K562 (cell line): ENCODE results near the gene SYNM. TPM values are rescaled to one million over a fixed set of nuclear protein-coding genes. Genes with fewer than 3 reads are reported as not detected.

Source experiments
- ATAC-seq: fragments of 200-7000 bp; cut with Tn5 transposase; 3 replicates; pipeline ENCODE4 v1.9.1; 2020; ENCODE audit warnings: moderate library complexity
- Bru-seq: library from RNA; stranded (reverse); fragments of 400-500 nt; gene quantifications from one replicate; lab custom pipeline; 2021; lab: Mats Ljungman, UMichigan
- BruChase-seq, 2 experiments: library from RNA; stranded (reverse); fragments of 400-500 nt; gene quantifications; one replicate each; lab custom pipeline; 2021; lab: Mats Ljungman, UMichigan
- BruUV-seq: library from RNA; stranded (reverse); fragments of 400-500 nt; replicated peaks from 2 replicates; lab custom pipeline; 2021; lab: Mats Ljungman, UMichigan
- CTCF ChIA-PET: fragments of 300-600 bp; formaldehyde crosslinking; extraction: SDS; loops from one replicate; lab custom pipeline; 2021; ENCODE audit warnings: low intra/inter-chr PET ratio; lab: Yijun Ruan, JAX
- POLR2A ChIA-PET: fragments of 300-600, 350-650 bp; sonication (Branson Sonifier 250); formaldehyde crosslinking; extraction: SDS; loops from one replicate; lab custom pipeline; 2021; ENCODE audit warnings: antibody characterized with exemption, inconsistent platforms; lab: Yijun Ruan, JAX
- DNase-seq, 4 experiments: peaks; one replicate each; pipeline versions ENCODE4 v3.0.0 to v3.0.0-alpha.2; 2011 to 2018; ENCODE audit warnings: low spot score in 3 of 4, mixed read lengths in 3 of 4; ENCODE audit errors: extremely low read depth in 1 of 4
- FAIRE-seq: peaks from 2 replicates; lab custom pipeline; 2011; peaks lifted over from hg19 to GRCh38; lab: Jason Lieb, UNC
- H2AFZ ChIP-seq: 2 replicates; pipeline ENCODE4 v1.6.0; 2011; ENCODE audit warnings: low read depth, low read length, control low read depth, inconsistent platforms
- H3K27ac ChIP-seq: fragments of 200-600 bp; 3 replicates; pipeline ENCODE4 v1.8.0; 2011; ENCODE audit warnings: low read depth, mild to moderate bottlenecking, control low read depth, inconsistent platforms, low read length, moderate library complexity, mixed read lengths; ENCODE audit errors: extremely low read depth
- H3K27me3 ChIP-seq, 2 experiments: fragments of 300-600 bp in 1 of 2; 2 replicates in 1 of 2; 3 replicates in 1 of 2; pipeline versions ENCODE4 v1.6.0 to v1.8.0; 2011; ENCODE audit warnings: inconsistent platforms in 2 of 2, low read length in 2 of 2, mild to moderate bottlenecking in 1 of 2, mixed read lengths in 1 of 2, moderate library complexity in 1 of 2; ENCODE audit not compliant: control insufficient read depth in 2 of 2, insufficient read depth in 2 of 2
- H3K36me3 ChIP-seq: fragments of 300-600 bp; 3 replicates; pipeline ENCODE4 v1.8.0; 2011; ENCODE audit warnings: mild to moderate bottlenecking, low read length, inconsistent platforms; ENCODE audit not compliant: control insufficient read depth, insufficient read depth
- H3K4me1 ChIP-seq, 2 experiments: fragments of 200-600 bp in 1 of 2; replicated peaks in 1 of 2; 2 replicates in 1 of 2; 3 replicates in 1 of 2; pipeline versions ENCODE4 v1.5.1 to v1.8.0; 2011; ENCODE audit warnings: inconsistent platforms in 2 of 2, low read length in 2 of 2, mild to moderate bottlenecking in 1 of 2, mixed read lengths in 1 of 2, moderate library complexity in 1 of 2; ENCODE audit not compliant: control insufficient read depth in 2 of 2, insufficient read depth in 2 of 2
- H3K4me2 ChIP-seq: 2 replicates; pipeline ENCODE4 v1.6.1; 2011; ENCODE audit warnings: low read length, control low read depth, inconsistent platforms, mixed read lengths; ENCODE audit not compliant: insufficient read depth
- H3K4me3 ChIP-seq: fragments of 200-600 bp; sonication (generic), shearing (Covaris generic); 2 replicates; pipeline ENCODE4 v1.5.1; 2016; ENCODE audit warnings: control low read depth, inconsistent platforms
- H3K79me2 ChIP-seq: fragments of 200-600 bp; 3 replicates; pipeline ENCODE4 v1.8.0; 2011; ENCODE audit warnings: low read length, inconsistent platforms; ENCODE audit not compliant: control insufficient read depth, insufficient read depth
- H3K9ac ChIP-seq, 2 experiments: 2 replicates each; pipeline versions ENCODE4 v1.6.0 to v1.6.1; 2011; ENCODE audit warnings: low read depth in 2 of 2, low read length in 2 of 2, control low read depth in 1 of 2, inconsistent platforms in 1 of 2, mild to moderate bottlenecking in 1 of 2, mixed read lengths in 1 of 2; ENCODE audit not compliant: insufficient read depth in 1 of 2
- H3K9me1 ChIP-seq: one replicate; pipeline ENCODE4 v1.6.0; 2011; ENCODE audit warnings: inconsistent platforms, mild to moderate bottlenecking, low read length, moderate library complexity; ENCODE audit not compliant: control insufficient read depth, insufficient read depth
- H3K9me3 ChIP-seq: replicated peaks from 2 replicates; pipeline ENCODE4 v1.5.1; 2011; ENCODE audit warnings: low read depth, low read length, inconsistent platforms; ENCODE audit not compliant: control insufficient read depth, insufficient read depth
- H4K20me1 ChIP-seq: replicated peaks from 2 replicates; pipeline ENCODE4 v1.6.1; 2011; ENCODE audit warnings: low read length, inconsistent platforms, mixed read lengths; ENCODE audit not compliant: control insufficient read depth, insufficient read depth
- CTCF ChIP-seq, 3 experiments: IDR thresholded peaks in 2 of 3; conservative IDR thresholded peaks in 1 of 3; 2 replicates each; pipeline ENCODE4 v1.5.1; 2011 to 2012; ENCODE audit warnings: low read length in 3 of 3, mild to moderate bottlenecking in 3 of 3, control low read depth in 2 of 3, improper control_type of control experiment in 1 of 3, inconsistent platforms in 1 of 3, low read depth in 1 of 3, mixed read lengths in 1 of 3, moderate library complexity in 1 of 3; ENCODE audit not compliant: insufficient read depth in 2 of 3
- GATA2 ChIP-seq: sonication (generic); formaldehyde crosslinking; IDR thresholded peaks from 2 replicates; pipeline ENCODE4 v1.4.0; 2020; ENCODE audit warnings: mild to moderate bottlenecking, missing genetic modification reagents
- NFIC ChIP-seq: fragments of 450-650 bp; IDR thresholded peaks from 2 replicates; pipeline ENCODE4 v1.6.1; 2017; ENCODE audit warnings: mild to moderate bottlenecking, inconsistent platforms
- SMC3 ChIP-seq: conservative IDR thresholded peaks from 2 replicates; pipeline ENCODE4 v1.6.1; 2011; ENCODE audit warnings: low read depth, low read length, improper control_type of control experiment; ENCODE audit not compliant: insufficient read depth
- WGBS: fragments of 100-300 bp; shearing (Covaris generic); methylation state at CpG from one replicate; pipeline ENCODE4 v1.1.6; 2016; ENCODE audit warnings: low coverage, mixed read lengths; ENCODE audit not compliant: insufficient coverage; ENCODE audit errors: missing lambda C conversion rate; 5-methylcytosine and 5-hydroxymethylcytosine counted together
- in situ Hi-C: fragments of 300-500 bp; cut with MboI; formaldehyde crosslinking; loops from 4 replicates; pipeline ENCODE4 v1.15.0; 2018; ENCODE audit warnings: inconsistent platforms, mixed read lengths
- intact Hi-C: fragments of 100-400 bp; cut with micrococcal nuclease; formaldehyde crosslinking; loops from 2 replicates; pipeline ENCODE4 v1.14.2; 2022
- long read RNA-seq, 3 experiments: library from polyadenylated mRNA in 2 of 3; library from RNA in 1 of 3; unstranded in 2 of 3; stranded (forward) in 1 of 3; transcript quantifications; one replicate each; pipeline ENCODE4 v2.0.0, GENCODE V29; 2019 to 2022
- polyA minus RNA-seq, 3 experiments: library from RNA; depleted of rRNA, polyadenylated mRNA; stranded (reverse); fragments of >200 nt; gene quantifications; 2 replicates each; pipeline ENCODE4 v1.2.3, GENCODE V29; 2011
- polyA plus RNA-seq, 8 experiments: library from polyadenylated mRNA; depleted of rRNA in 4 of 8; stranded (reverse) in 5 of 8; unstranded in 3 of 8; fragments of >200 nt; fragmentation: Nextera tagmentation in 2 of 8; fragmentation: Illumina TruSeq in 1 of 8; extraction: Ambion mirVana in 2 of 8; extraction: Trizol in 1 of 8; gene quantifications; 2 replicates each; pipeline versions ENCODE4 v1.2.1 to v1.2.3, GENCODE V29; 2011 to 2014; ENCODE audit warnings: inconsistent platforms in 1 of 8, missing spikeins in 1 of 8
- total RNA-seq, 7 experiments: library from RNA; depleted of rRNA in 6 of 7; stranded (reverse); fragments of >200 nt in 6 of 7; fragmentation: Illumina TruSeq in 2 of 7; extraction: Trizol in 2 of 7; gene quantifications; 2 replicates each; pipeline versions ENCODE4 v1.2.1 to v1.2.3, GENCODE V29; 2011 to 2021; ENCODE audit warnings: low replicate concordance in 1 of 7

Gene SYNM
- total RNA-seq (2011; cell fraction: chromatin; rRNA removed; ENCODE audit: low replicate concordance): 0.11 and 0.16 TPM in 2 replicates
- total RNA-seq (2011; cell fraction: nucleolus; rRNA removed): 0.13 and 0.17 TPM in 2 replicates
- 0.22 and 0.23 TPM in 2 replicates for total RNA-seq (2011; cell fraction: nucleoplasm; rRNA removed)
- total RNA-seq (2014; rRNA removed): 0.09 and 0.12 TPM in 2 replicates
- 0.16 and 0.18 TPM in 2 replicates for total RNA-seq (2014; rRNA removed; fragmentation: Illumina TruSeq; extraction: Trizol)
- 0.30 and 0.33 TPM in 2 replicates for total RNA-seq (2015; rRNA removed; fragmentation: Illumina TruSeq; extraction: Trizol)
- total RNA-seq (2021): 0.18 TPM in 2 replicates
- polyA plus RNA-seq (2011; rRNA removed): 0.08 TPM in 1 of 2 replicates, not detected in the other
- 0.01 and 0.06 TPM in 2 replicates for polyA plus RNA-seq (2011; cell fraction: cytosol; rRNA removed)
- polyA plus RNA-seq (2011; cell fraction: nucleus; rRNA removed): 0.06 and 0.58 TPM in 2 replicates
- polyA plus RNA-seq (2012): 0.27 and 0.43 TPM in 2 replicates
- 0.13 and 0.21 TPM in 2 replicates for polyA plus RNA-seq (2014; fragmentation: Illumina TruSeq; extraction: Trizol)
- polyA plus RNA-seq (2014; fragmentation: Nextera tagmentation; extraction: Ambion mirVana): under 1 TPM; 0.01 TPM
- 0.18 and 0.42 TPM in 2 replicates for polyA plus RNA-seq (2014; rRNA removed)
- 0.04 TPM in 1 of 2 replicates, not detected in the other for polyA minus RNA-seq (2011; rRNA and poly(A)+ RNA removed)
- 0.10 and 0.36 TPM in 2 replicates for polyA minus RNA-seq (2011; cell fraction: cytosol; rRNA and poly(A)+ RNA removed)
- 0.13 TPM in 1 of 2 replicates, not detected in the other for polyA minus RNA-seq (2011; cell fraction: nucleus; rRNA and poly(A)+ RNA removed)
- Bru-seq, nascent RNA: percentile 32 among the genes with signal in this experiment
- percentile 27 among the genes with signal in this experiment for BruChase-seq, experiment 1, labeled RNA remaining after a 2-hour chase
- BruChase-seq, experiment 2, labeled RNA remaining after a 6-hour chase: percentile 29 among the genes with signal in this experiment
- long read RNA-seq, experiment 1: 0 reads
- long read RNA-seq, experiment 2: 0 reads
- long read RNA-seq, experiment 3: 0 reads

- peaks cover 4 to 34% of the 10 kb centered on the region in 2 experiments; a peak in 3 of 5 replicates for H3K27me3 ChIP-seq
- H3K4me1 ChIP-seq: peaks cover 0 to 17% of the 10 kb centered on the region in 2 experiments; a peak in 2 of 5 replicates
- H4K20me1 ChIP-seq: no peaks in the 10 kb centered on the region
- in situ Hi-C loops (loop anchor here (5.0 kb wide), 1 partner anchor 107 kb away; no protein-coding TSS in a partner anchor), intact Hi-C loops (loop anchor here (1.0 to 5.0 kb wide), 2 partner anchors 52 to 108 kb away; no protein-coding TSS in a partner anchor)
- WGBS: 43% methylated on average over 24 of the region's 91 CpGs
- no peak within 1 kb of the TSS for H2AFZ ChIP-seq
- H3K4me3 ChIP-seq: peak within 1 kb of the TSS; percentile 8; the same call in 1 of the 2 replicates
- H3K27ac ChIP-seq: no peak within 1 kb of the TSS
- H3K36me3 ChIP-seq: no peaks in the 10 kb centered on the region
- H3K79me2 ChIP-seq: no peaks in the 10 kb centered on the region
- H3K9me3 ChIP-seq: no peaks in the 10 kb centered on the region
- ChIA-PET CTCF (interaction anchor here (0.6 to 2.8 kb wide), 2 partner anchors 108 to 1116 kb away, joined by 6 to 14 read pairs; no protein-coding TSS in a partner anchor), POLR2A (interaction anchor here (0.6 kb wide), 1 partner anchor 10 kb away, joined by 3 read pairs; no protein-coding TSS in a partner anchor)
- peak within 1 kb of the TSS; percentile 11; the same call in 1 of the 2 replicates for H3K4me2 ChIP-seq
- ATAC-seq (peak; percentile 93), FAIRE-seq (no peak), DNase-seq (peak; percentile 56 to 85 (median 84))
- H3K9ac ChIP-seq: peak within 1 kb of the TSS in 1 of 2 experiments; percentile 74; a peak in 2 of 4 replicates
- no peaks in the 10 kb centered on the region for H3K9me1 ChIP-seq
- no TSS peak for BruUV-seq
- TF ChIP-seq SMC3 (0 out of 2 replicates have a peak, but pooled peaks have one; percentile 38), GATA2 (CRISPR knock-in tag) (no peak), CTCF (IDR thresholded peaks at IDR 0.05 in 2 of 3, conservative IDR thresholded peaks at IDR 0.05 in 1 of 3; ENCODE audit: insufficient read depth in 2 of 3, low read depth in 1 of 3, low read length in 3 of 3) (peak; percentile 16 to 69 (median 56); a peak in 4 of 6 replicates), NFIC (peak; percentile 18; the same call in 1 of the 2 replicates)
These were observed at the start of gene SYNM for GRCh38 chr15:99104788-99105513. TSS of gene SYNM (plus strand) at chr15:99105080. CDS start at chr15:99105200, 120 bp downstream.
